ENCODE results near the gene ABCC1.

The ABCC1 gene

DNA sequence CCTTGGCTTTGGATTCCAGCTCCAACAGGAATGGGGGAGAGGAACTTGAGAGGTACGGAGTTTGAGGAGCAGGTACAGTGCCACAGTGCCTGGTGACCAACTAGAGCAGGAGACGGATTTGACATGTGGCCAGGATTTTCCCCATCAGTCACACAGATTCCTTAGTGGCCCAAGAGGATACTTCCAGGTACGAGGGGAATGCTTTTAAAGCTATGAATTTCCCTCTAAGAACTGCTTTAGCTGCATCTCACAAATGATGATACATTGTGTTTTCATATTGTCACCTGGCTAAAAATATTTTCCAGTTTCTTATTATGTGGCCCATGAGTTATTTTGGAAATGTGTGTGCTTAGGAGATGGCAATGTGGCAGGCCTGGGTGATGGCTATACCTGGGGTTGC lies 175.6 kb downstream of the ABCC1 start:
- H3K4me1 ChIP-seq (ENCODE audit: control insufficient read depth, insufficient read depth, low read length), result peaks cover 6% of the 10 kb centered on the region
- peak overlapping the region; percentile 46 for H3K27ac ChIP-seq (ENCODE audit: low read depth, low read length)
- no peaks in the 10 kb centered on the region for H3K27me3 ChIP-seq (ENCODE audit: control insufficient read depth, insufficient read depth, low read length)
- no peak overlapping the region for H3K9ac ChIP-seq (ENCODE audit: low read length)
- H3K36me3 ChIP-seq (ENCODE audit: control insufficient read depth, insufficient read depth, low read length), result peaks cover 3% of the 10 kb centered on the region
- H3K4me3 ChIP-seq (ENCODE audit: low read length), result no peak overlapping the region

DNA sequence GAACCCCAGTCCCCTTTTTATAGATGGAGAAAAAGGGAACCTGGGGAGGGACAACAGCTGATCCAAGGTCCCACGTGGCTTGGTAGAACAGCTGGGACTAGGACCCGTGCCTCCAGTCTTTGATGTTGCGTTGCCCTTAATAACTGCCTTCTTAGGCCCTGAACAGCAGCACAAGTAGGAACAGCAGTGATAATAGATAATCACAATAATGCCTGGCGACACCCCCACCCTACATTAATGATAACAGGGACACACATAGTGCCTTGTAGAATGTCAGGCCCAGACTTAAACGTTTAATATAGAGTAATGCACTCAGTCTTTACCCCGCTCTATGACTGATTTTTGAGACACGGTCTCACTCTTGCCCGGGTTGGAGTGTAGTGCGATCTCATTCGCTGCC lies 177.5 kb downstream of the ABCC1 start:
- H3K9ac ChIP-seq (ENCODE audit: low read length), result no peak overlapping the region
- no peak overlapping the region for H3K4me3 ChIP-seq (ENCODE audit: low read length)
- H3K27me3 ChIP-seq (ENCODE audit: control insufficient read depth, insufficient read depth, low read length), result no peaks in the 10 kb centered on the region
- peak overlapping the region; percentile 47 for H3K27ac ChIP-seq (ENCODE audit: low read depth, low read length)
- peaks cover 7% of the 10 kb centered on the region for H3K36me3 ChIP-seq (ENCODE audit: control insufficient read depth, insufficient read depth, low read length)
- H3K4me1 ChIP-seq (ENCODE audit: control insufficient read depth, insufficient read depth, low read length), result peaks cover 4% of the 10 kb centered on the region

GRCh38 chr16:16127469-16128116 lies 178.2 kb downstream of the ABCC1 start:
- H3K9ac ChIP-seq (ENCODE audit: low read length), result no peak overlapping the region
- H3K36me3 ChIP-seq (ENCODE audit: control insufficient read depth, insufficient read depth, low read length), result peaks cover 10% of the 10 kb centered on the region
- H3K27ac ChIP-seq (ENCODE audit: low read depth, low read length), result peak overlapping the region; percentile 47

GRCh38 chr16:16131204-16131603 lies 181.8 kb downstream of the ABCC1 start:
- Histone ChIP-seq H3K36me3 (ENCODE audit: control insufficient read depth, insufficient read depth, low read length) (peaks cover 14% of the 10 kb centered on the region), H3K9ac (ENCODE audit: low read length) (no peak overlapping the region), H3K27ac (ENCODE audit: low read depth, low read length) (no peak overlapping the region), H3K27me3 (ENCODE audit: control insufficient read depth, insufficient read depth, low read length) (no peaks in the 10 kb centered on the region), H3K4me3 (ENCODE audit: low read length) (no peak overlapping the region), H3K4me1 (ENCODE audit: control insufficient read depth, insufficient read depth, low read length) (no peaks in the 10 kb centered on the region)

More at GRCh38 chr16:16127469-16128116, 178.2 kb downstream of the ABCC1 start:
- H3K4me1 ChIP-seq (ENCODE audit: control insufficient read depth, insufficient read depth, low read length), result peaks cover 4% of the 10 kb centered on the region
- H3K27me3 ChIP-seq (ENCODE audit: control insufficient read depth, insufficient read depth, low read length), result no peaks in the 10 kb centered on the region
- H3K4me3 ChIP-seq (ENCODE audit: low read length), result no peak overlapping the region

GRCh38 chr16:16131659-16132058 lies 182.2 kb downstream of the ABCC1 start:
- Histone ChIP-seq H3K9ac (ENCODE audit: low read length) (no peak overlapping the region), H3K4me1 (ENCODE audit: control insufficient read depth, insufficient read depth, low read length) (no peaks in the 10 kb centered on the region), H3K27me3 (ENCODE audit: control insufficient read depth, insufficient read depth, low read length) (no peaks in the 10 kb centered on the region), H3K27ac (ENCODE audit: low read depth, low read length) (no peak overlapping the region), H3K4me3 (ENCODE audit: low read length) (no peak overlapping the region), H3K36me3 (ENCODE audit: control insufficient read depth, insufficient read depth, low read length) (peaks cover 19% of the 10 kb centered on the region)

DNA sequence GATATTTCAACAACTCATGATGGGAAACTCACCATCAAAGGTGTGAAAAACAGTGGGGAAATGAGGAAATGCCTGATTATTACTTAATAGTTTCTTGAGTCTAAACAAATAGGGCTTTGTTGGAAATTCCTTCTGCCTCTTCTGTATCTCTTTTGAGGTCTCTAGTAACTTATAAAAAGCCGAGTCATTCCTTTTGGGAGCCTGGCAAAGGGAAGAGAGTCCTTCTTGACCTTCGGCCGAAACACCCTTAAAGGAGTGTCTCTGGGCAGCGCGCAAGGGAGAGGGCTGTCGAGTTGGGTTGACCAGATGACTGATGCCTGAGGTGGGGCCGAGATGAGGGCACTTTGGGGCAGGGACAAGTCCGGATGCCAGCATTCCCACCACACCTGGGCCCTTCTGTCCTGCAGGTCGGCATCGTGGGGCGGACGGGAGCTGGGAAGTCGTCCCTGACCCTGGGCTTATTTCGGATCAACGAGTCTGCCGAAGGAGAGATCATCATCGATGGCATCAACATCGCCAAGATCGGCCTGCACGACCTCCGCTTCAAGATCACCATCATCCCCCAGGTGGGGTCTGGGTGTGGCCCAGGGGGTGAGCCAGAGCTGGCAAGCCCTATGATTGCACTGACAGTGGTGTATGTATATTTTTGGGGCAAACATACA lies 184.7 kb downstream of the ABCC1 start:
- H3K27ac ChIP-seq (ENCODE audit: low read depth, low read length), result no peak overlapping the region
- H3K4me1 ChIP-seq (ENCODE audit: control insufficient read depth, insufficient read depth, low read length), result no peaks in the 10 kb centered on the region
- peaks cover 29% of the 10 kb centered on the region for H3K36me3 ChIP-seq (ENCODE audit: control insufficient read depth, insufficient read depth, low read length)
- H3K4me3 ChIP-seq (ENCODE audit: low read length), result no peak overlapping the region
- no peaks in the 10 kb centered on the region for H3K27me3 ChIP-seq (ENCODE audit: control insufficient read depth, insufficient read depth, low read length)
- no peak overlapping the region for H3K9ac ChIP-seq (ENCODE audit: low read length)

GRCh38 chr16:16136588-16136987 lies 187.2 kb downstream of the ABCC1 start:
- H3K27ac ChIP-seq (ENCODE audit: low read depth, low read length), result no peak overlapping the region
- H3K4me1 ChIP-seq (ENCODE audit: control insufficient read depth, insufficient read depth, low read length), result no peaks in the 10 kb centered on the region
- peaks cover 27% of the 10 kb centered on the region for H3K36me3 ChIP-seq (ENCODE audit: control insufficient read depth, insufficient read depth, low read length)
- no peaks in the 10 kb centered on the region for H3K27me3 ChIP-seq (ENCODE audit: control insufficient read depth, insufficient read depth, low read length)
- no peak overlapping the region for H3K4me3 ChIP-seq (ENCODE audit: low read length)
- H3K9ac ChIP-seq (ENCODE audit: low read length), result no peak overlapping the region

- Histone ChIP-seq H3K27ac (ENCODE audit: low read depth, low read length) (no peak overlapping the region), H3K4me3 (ENCODE audit: low read length) (no peak overlapping the region), H3K36me3 (ENCODE audit: control insufficient read depth, insufficient read depth, low read length) (peaks cover 22% of the 10 kb centered on the region), H3K4me1 (ENCODE audit: control insufficient read depth, insufficient read depth, low read length) (no peaks in the 10 kb centered on the region), H3K27me3 (ENCODE audit: control insufficient read depth, insufficient read depth, low read length) (no peaks in the 10 kb centered on the region), H3K9ac (ENCODE audit: low read length) (no peak overlapping the region)
Measured at GRCh38 chr16:16137110-16137509, 187.7 kb downstream of the ABCC1 start.

- no peak overlapping the region for H3K9ac ChIP-seq (ENCODE audit: low read length)
- H3K4me3 ChIP-seq (ENCODE audit: low read length), result no peak overlapping the region
- H3K4me1 ChIP-seq (ENCODE audit: control insufficient read depth, insufficient read depth, low read length), result no peaks in the 10 kb centered on the region
- peaks cover 19% of the 10 kb centered on the region for H3K36me3 ChIP-seq (ENCODE audit: control insufficient read depth, insufficient read depth, low read length)
- H3K27me3 ChIP-seq (ENCODE audit: control insufficient read depth, insufficient read depth, low read length), result no peaks in the 10 kb centered on the region
- H3K27ac ChIP-seq (ENCODE audit: low read depth, low read length), result no peak overlapping the region
Measured at GRCh38 chr16:16138034-16138635, 188.7 kb downstream of the ABCC1 start.

DNA sequence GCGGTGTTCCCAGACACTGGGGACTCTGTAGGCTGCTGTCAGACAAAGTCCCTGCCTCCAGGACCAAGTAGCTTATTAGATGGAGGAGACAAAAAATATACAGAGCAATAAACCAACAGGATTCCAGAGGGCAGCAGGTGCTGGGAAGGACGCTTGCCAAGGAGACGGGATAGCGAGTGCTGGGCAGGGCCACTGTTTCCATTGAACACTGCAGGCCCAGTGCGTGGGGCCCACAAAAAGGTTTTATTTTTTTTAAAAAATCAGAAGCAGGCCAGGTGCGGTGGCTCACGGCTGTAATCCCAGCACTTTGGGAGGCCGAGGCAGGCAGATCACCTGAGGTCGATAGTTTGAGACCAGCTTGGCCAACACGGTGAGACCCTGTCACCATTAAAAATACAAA lies 189.6 kb downstream of the ABCC1 start:
- H3K4me3 ChIP-seq (ENCODE audit: low read length), result no peak overlapping the region
- H3K27me3 ChIP-seq (ENCODE audit: control insufficient read depth, insufficient read depth, low read length), result no peaks in the 10 kb centered on the region
- no peaks in the 10 kb centered on the region for H3K4me1 ChIP-seq (ENCODE audit: control insufficient read depth, insufficient read depth, low read length)
- peaks cover 19% of the 10 kb centered on the region for H3K36me3 ChIP-seq (ENCODE audit: control insufficient read depth, insufficient read depth, low read length)
- H3K9ac ChIP-seq (ENCODE audit: low read length), result no peak overlapping the region
- no peak overlapping the region for H3K27ac ChIP-seq (ENCODE audit: low read depth, low read length)

DNA sequence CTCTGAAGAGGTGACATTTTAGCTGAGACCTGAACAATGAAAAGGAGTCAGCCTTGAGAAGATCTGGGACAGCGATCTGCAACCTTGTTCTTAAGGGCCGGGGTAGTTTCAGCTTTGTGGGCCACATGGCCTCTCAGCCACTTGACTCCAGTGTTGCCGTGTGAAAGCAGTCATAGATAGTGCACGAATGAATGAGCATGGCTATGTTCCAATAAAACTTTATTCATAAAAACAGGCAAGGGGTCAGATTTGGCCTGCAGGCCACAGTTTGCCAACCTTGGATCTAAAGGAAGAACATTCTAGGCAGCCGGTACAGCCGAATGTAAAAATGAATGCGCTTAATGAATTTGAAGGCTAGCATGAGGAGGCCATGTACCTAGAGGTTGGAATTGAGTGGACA lies 190.4 kb downstream of the ABCC1 start:
- no peak overlapping the region for H3K27ac ChIP-seq (ENCODE audit: low read depth, low read length)
- peaks cover 19% of the 10 kb centered on the region for H3K36me3 ChIP-seq (ENCODE audit: control insufficient read depth, insufficient read depth, low read length)
- H3K27me3 ChIP-seq (ENCODE audit: control insufficient read depth, insufficient read depth, low read length), result no peaks in the 10 kb centered on the region

GRCh38 chr16:16140537-16140936 lies 191.1 kb downstream of the ABCC1 start:
- Histone ChIP-seq H3K4me1 (ENCODE audit: control insufficient read depth, insufficient read depth, low read length) (no peaks in the 10 kb centered on the region), H3K9ac (ENCODE audit: low read length) (no peak overlapping the region), H3K36me3 (ENCODE audit: control insufficient read depth, insufficient read depth, low read length) (peaks cover 17% of the 10 kb centered on the region), H3K27ac (ENCODE audit: low read depth, low read length) (no peak overlapping the region), H3K4me3 (ENCODE audit: low read length) (no peak overlapping the region), H3K27me3 (ENCODE audit: control insufficient read depth, insufficient read depth, low read length) (no peaks in the 10 kb centered on the region)

More for the DNA sequence above, 190.4 kb downstream of the ABCC1 start:
- Histone ChIP-seq H3K9ac (ENCODE audit: low read length) (no peak overlapping the region), H3K4me1 (ENCODE audit: control insufficient read depth, insufficient read depth, low read length) (no peaks in the 10 kb centered on the region), H3K4me3 (ENCODE audit: low read length) (no peak overlapping the region)
